HFF-Myc (cell line): ENCODE measurements around the gene IDE.
"Not testable (repeated sequence)": the region's sequence is repeated elsewhere in the genome, so short reads cannot be mapped to it uniquely, and the experiment has no call there.

Source experiments
- DNase-seq: peaks from one replicate; pipeline ENCODE4 v3.0.0-alpha.2; 2011; ENCODE audit warnings: low read depth; ENCODE audit errors: extremely low read depth
- H3K4me3 ChIP-seq: replicated peaks from 2 replicates; pipeline ENCODE4 v1.5.1; 2011; ENCODE audit warnings: low read depth, mild to moderate bottlenecking, control low read depth, low read length
- TF ChIP-seq, protein P1 (sequence below): IDR thresholded peaks from 2 replicates; pipeline ENCODE4 v1.5.1; 2012; ENCODE audit warnings: mild to moderate bottlenecking, low read depth, low read length, control low read depth; ENCODE audit errors: missing control alignments

The IDE gene

DNA sequence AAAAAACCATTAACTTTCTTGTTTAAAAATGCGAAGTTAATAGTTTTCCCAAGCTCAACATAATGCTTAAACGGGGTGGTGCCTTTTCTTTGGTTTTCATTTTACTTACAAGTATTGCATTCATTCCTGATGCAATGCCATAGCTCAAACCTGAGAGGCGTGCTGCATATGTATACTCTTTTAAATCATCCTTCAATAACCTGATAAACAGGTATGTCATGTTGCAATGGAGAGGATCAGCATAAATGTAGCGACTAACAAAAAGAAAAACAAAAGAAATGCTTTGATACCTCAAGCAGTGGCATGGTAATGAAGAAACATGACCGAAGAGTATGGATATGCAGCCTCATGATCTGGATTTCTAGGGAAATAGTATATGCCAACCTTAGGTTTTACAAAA lies 95.4 kb downstream of the IDE start:
- H3K4me3 ChIP-seq = no peak overlapping the region
- DNase-seq = no peak
- TF ChIP-seq, protein P1, sequence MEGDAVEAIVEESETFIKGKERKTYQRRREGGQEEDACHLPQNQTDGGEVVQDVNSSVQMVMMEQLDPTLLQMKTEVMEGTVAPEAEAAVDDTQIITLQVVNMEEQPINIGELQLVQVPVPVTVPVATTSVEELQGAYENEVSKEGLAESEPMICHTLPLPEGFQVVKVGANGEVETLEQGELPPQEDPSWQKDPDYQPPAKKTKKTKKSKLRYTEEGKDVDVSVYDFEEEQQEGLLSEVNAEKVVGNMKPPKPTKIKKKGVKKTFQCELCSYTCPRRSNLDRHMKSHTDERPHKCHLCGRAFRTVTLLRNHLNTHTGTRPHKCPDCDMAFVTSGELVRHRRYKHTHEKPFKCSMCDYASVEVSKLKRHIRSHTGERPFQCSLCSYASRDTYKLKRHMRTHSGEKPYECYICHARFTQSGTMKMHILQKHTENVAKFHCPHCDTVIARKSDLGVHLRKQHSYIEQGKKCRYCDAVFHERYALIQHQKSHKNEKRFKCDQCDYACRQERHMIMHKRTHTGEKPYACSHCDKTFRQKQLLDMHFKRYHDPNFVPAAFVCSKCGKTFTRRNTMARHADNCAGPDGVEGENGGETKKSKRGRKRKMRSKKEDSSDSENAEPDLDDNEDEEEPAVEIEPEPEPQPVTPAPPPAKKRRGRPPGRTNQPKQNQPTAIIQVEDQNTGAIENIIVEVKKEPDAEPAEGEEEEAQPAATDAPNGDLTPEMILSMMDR = no peak

DNA sequence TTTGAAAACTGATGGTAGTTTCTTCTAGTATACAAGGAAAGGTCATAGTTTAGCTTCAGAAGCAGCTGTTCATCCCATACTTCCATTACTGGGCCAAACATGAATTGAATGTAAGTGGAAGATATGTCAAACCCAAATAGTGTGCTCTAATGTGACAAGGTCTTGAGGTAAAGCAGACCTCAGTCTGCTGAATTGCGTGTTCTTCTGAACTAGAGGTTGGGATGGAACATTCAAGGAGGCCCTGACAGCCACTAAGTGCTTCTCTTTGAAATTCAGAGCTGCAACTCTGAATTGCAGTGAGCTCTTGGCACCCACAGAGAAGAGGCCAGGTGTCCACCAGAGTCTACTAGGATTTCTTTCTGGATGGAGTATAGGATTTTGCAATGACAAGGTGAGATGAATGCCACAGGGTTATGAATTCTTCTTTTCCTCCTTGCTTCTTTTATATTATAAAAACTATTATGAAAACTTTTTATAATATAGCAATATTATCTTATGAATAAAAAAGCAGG lies 98.5 kb downstream of the IDE start:
- DNase-seq = no peak
- TF ChIP-seq, protein P1 = no peak
- H3K4me3 ChIP-seq = no peak overlapping the region

DNA sequence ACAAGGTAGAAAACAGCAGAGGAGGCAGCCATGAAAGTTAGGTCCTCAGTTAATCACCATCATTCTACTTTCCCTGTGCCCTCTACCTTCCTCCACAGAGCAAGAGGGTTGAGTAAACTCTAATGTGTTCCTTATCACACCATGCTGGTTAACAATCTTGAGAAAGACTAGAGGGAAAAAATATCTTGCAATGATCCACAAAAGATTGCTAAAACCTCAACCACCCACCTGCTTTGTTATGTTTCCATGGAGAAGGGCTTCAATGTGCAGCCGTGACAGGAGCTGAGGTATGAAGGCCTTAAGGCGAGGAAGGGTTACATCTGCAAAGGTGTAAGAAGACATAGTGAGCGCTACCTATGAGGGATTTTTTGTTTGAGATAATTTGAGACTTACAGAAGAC lies 103.9 kb downstream of the IDE start:
- TF ChIP-seq, protein P1 = no peak
- H3K4me3 ChIP-seq = no peak overlapping the region
- DNase-seq = no peak

DNA sequence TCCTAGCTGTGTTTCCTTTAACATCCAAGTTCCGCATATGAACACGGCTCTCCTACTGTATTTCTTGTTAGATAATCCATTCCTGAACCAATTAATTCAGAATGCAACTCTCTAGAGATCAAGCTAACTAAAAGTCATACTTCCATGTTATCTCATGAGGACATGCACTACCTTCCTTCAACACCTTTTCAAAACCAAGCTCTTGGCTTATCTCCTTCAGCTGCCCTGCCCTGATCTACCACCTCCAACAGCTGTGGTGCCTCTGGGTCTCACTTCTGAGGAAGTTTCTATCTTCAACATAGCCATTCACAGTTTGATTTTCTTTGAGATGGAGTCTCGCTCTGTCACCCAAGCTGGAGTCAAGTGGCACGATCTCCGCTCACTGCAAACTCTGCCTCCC lies 109.5 kb downstream of the IDE start:
- H3K4me3 ChIP-seq = no peak overlapping the region
- no peak for DNase-seq
- TF ChIP-seq, protein P1 = no peak

DNA sequence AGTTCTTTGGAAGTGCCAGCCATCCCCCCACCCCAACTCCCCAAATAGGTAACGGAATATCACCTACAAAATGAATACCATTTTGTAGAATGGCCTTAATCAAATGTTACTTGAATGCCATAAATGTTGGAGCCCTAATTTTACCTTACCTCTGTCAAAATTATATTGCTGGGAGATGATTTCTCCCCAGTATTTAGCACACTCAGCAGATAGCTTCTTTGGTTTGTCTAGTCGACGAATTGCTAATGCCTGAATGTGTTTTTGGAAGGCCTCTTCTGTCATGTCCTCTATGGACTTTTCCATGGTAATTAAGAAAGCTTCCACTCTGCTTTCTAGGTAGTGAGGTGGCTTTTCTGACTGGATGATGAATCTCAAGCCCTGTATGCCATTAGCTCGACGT lies 110.3 kb downstream of the IDE start:
- no peak overlapping the region for H3K4me3 ChIP-seq
- TF ChIP-seq, protein P1 = no peak
- DNase-seq = no peak

DNA sequence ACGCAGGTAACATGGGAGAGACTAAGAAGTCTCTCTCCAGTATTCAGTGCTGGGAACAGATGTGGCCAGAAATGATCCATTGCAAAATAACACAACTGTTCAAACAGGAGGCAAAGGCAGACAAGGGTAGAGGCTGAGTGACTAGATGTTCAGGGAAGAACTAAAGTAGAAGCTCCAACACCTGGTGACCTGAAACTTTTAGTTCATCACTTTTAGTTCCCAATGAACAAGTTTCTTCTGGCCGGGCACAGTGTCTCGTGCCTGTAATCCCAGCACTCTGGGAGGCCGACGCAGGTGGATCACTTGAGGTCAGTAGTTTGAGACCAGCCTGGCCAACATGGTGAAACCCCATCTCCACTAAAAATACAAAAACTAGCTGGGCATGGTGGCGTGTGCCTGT lies 118.9 kb downstream of the IDE start:
- H3K4me3 ChIP-seq, DNase-seq: not testable (repeated sequence)

DNA sequence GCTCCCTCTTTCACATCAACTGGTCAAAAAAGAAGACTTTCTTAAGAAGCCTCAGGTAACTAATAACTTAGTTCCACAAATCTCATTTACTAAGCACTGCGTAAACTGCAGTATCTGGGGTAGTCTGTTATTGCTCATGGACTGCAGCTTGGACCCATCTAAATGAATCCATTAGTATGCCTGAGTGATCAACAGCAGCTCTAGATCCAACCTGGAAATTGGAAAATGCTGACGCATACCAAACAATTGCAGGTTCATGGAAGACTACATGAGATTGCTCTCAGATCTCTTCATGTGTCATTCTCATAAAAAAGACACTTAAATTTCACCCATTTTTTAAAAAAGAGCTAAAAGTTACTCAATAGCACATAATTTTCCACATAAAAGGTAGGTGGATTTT lies 121.6 kb downstream of the IDE start:
- no peak for DNase-seq
- H3K4me3 ChIP-seq = no peak overlapping the region
- TF ChIP-seq, protein P1 = no peak
